GM20431 (cell line): ENCODE measurements around the gene CST9.
"Not testable (repeated sequence)": the region's sequence is repeated elsewhere in the genome, so short reads cannot be mapped to it uniquely, and the experiment has no call there.

ENCODE experiments used
- in situ Hi-C: fragments of 300-500 bp; cut with MseI, MboI; formaldehyde crosslinking; loops from one replicate; pipeline ENCODE4 v1.15.0; 2020; ENCODE audit warnings: low sequenced_read_pairs; ENCODE audit not compliant: unreplicated experiment

Gene CST9

GRCh38 chr20:23625236-23625964 lies 19.7 kb upstream of the CST9 start:
- in situ Hi-C loops, result no loop called here

GRCh38 chr20:23624324-23624691 lies 18.6 kb upstream of the CST9 start:
- in situ Hi-C loops, result no loop called here

- in situ Hi-C loops, result no loop called here
Observed at GRCh38 chr20:23623666-23624323, 18.1 kb upstream of the CST9 start.

GRCh38 chr20:23622839-23623343 lies 17.2 kb upstream of the CST9 start:
- in situ Hi-C loops, result no loop called here

- in situ Hi-C loops, result not testable (repeated sequence)
Observed at GRCh38 chr20:23622401-23622800, 16.7 kb upstream of the CST9 start.

GRCh38 chr20:23620670-23621386 lies 15.1 kb upstream of the CST9 start:
- in situ Hi-C loops, result not testable (repeated sequence)

- in situ Hi-C loops, result no loop called here
Observed at GRCh38 chr20:23614163-23614562, 8.4 kb upstream of the CST9 start.

GRCh38 chr20:23613676-23614075 lies 8.0 kb upstream of the CST9 start:
- in situ Hi-C loops, result no loop called here

- in situ Hi-C loops, result no loop called here
Observed at GRCh38 chr20:23612396-23612795, 6.7 kb upstream of the CST9 start.

GRCh38 chr20:23609486-23610109 lies 3.9 kb upstream of the CST9 start:
- in situ Hi-C loops, result loop anchor here (10.0 kb wide), 1 partner anchor 165 kb away; no protein-coding TSS in a partner anchor

- in situ Hi-C loops, result loop anchor here (10.0 kb wide), 1 partner anchor 164 kb away; no protein-coding TSS in a partner anchor
Observed at GRCh38 chr20:23608251-23608846, 2.6 kb upstream of the CST9 start.

GRCh38 chr20:23607497-23608245 lies 2.0 kb upstream of the CST9 start:
- in situ Hi-C loops, result loop anchor here (10.0 kb wide), 1 partner anchor 163 kb away; no protein-coding TSS in a partner anchor

- in situ Hi-C loops, result loop anchor here (10.0 kb wide), 1 partner anchor 162 kb away; no protein-coding TSS in a partner anchor
Observed at GRCh38 chr20:23606652-23607049, 934 bp upstream of the CST9 start.

GRCh38 chr20:23604306-23604705 lies 1.4 kb downstream of the CST9 start:
- in situ Hi-C loops, result loop anchor here (10.0 kb wide), 1 partner anchor 160 kb away; no protein-coding TSS in a partner anchor

GRCh38 chr20:23603321-23603720 lies 2.4 kb downstream of the CST9 start:
- in situ Hi-C loops, result loop anchor here (10.0 kb wide), 1 partner anchor 159 kb away; no protein-coding TSS in a partner anchor

- in situ Hi-C loops, result loop anchor here (10.0 kb wide), 1 partner anchor 158 kb away; no protein-coding TSS in a partner anchor
Observed at GRCh38 chr20:23602699-23603098, 3.0 kb downstream of the CST9 start.

- in situ Hi-C loops, result loop anchor here (10.0 kb wide), 1 partner anchor 157 kb away; no protein-coding TSS in a partner anchor
Observed at GRCh38 chr20:23602241-23602640, 3.5 kb downstream of the CST9 start.

GRCh38 chr20:23601715-23602114 lies 4.0 kb downstream of the CST9 start:
- in situ Hi-C loops, result loop anchor here (10.0 kb wide), 1 partner anchor 157 kb away; no protein-coding TSS in a partner anchor

- in situ Hi-C loops, result no loop called here
Observed at GRCh38 chr20:23598481-23598880, 7.2 kb downstream of the CST9 start.
